ENCODE data around the gene TNP1. TPM values are rescaled to one million over a fixed set of nuclear protein-coding genes. Genes with fewer than 3 reads are reported as not detected.

Gene TNP1
- total RNA-seq: not detected in 2 replicates

- H3K4me1 Mint-ChIP-seq (ENCODE audit: low read depth): peaks cover 59% of the 10 kb centered on the region
- no peak within 1 kb of the TSS for H3K4me3 Mint-ChIP-seq
- intact Hi-C loops (cut with micrococcal nuclease): loop anchor here (2.0 to 10.0 kb wide), 4 partner anchors 37 to 305 kb away; no protein-coding TSS in a partner anchor
Measured at GRCh38 chr2:216859944-216860343, at the start of gene TNP1. TSS of gene TNP1 (minus strand) at chr2:216860064. CDS start at chr2:216860034, 30 bp downstream.

DNA sequence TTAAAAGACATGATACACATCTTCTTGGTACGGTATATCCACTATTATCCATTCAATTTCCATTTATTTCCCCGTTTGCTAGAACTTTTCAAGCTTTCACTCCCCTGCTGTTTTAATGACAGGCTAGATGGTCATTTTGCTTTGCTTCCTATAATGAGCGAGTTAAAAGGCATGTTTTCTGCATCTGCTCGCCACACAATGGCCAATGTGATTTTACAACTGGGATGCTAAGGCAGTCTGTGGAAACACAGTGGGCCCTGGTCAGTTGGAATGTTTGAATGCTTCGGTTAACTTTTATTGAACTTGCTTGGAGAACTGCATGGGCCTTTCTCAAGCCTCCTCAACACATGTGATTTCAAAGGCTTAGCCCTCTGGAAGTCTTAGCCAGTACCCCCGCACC, 48.4 kb upstream of the TNP1 start:
- peaks cover 15% of the 10 kb centered on the region for H3K4me1 Mint-ChIP-seq (ENCODE audit: low read depth)
- no peak for DNase-seq (ENCODE audit: low spot score)
- peaks cover 1% of the 10 kb centered on the region for H3K27me3 Mint-ChIP-seq (ENCODE audit: insufficient read depth)
- H3K9me3 Mint-ChIP-seq: peaks cover 12% of the 10 kb centered on the region
- intact Hi-C loops (cut with micrococcal nuclease): no loop called here
- no peaks in the 10 kb centered on the region for H3K36me3 Mint-ChIP-seq (ENCODE audit: low read depth)
- H3K4me3 Mint-ChIP-seq: no peak overlapping the region
- no peak overlapping the region for H3K27ac Mint-ChIP-seq

More at GRCh38 chr2:216859944-216860343, at the start of gene TNP1:
- DNase-seq (ENCODE audit: low spot score): no peak
- peak within 1 kb of the TSS; percentile 85 for H3K27ac Mint-ChIP-seq
- no peaks in the 10 kb centered on the region for H3K9me3 Mint-ChIP-seq
- H3K27me3 Mint-ChIP-seq (ENCODE audit: insufficient read depth): no peaks in the 10 kb centered on the region
- H3K36me3 Mint-ChIP-seq (ENCODE audit: low read depth): peaks cover 1% of the 10 kb centered on the region

DNA sequence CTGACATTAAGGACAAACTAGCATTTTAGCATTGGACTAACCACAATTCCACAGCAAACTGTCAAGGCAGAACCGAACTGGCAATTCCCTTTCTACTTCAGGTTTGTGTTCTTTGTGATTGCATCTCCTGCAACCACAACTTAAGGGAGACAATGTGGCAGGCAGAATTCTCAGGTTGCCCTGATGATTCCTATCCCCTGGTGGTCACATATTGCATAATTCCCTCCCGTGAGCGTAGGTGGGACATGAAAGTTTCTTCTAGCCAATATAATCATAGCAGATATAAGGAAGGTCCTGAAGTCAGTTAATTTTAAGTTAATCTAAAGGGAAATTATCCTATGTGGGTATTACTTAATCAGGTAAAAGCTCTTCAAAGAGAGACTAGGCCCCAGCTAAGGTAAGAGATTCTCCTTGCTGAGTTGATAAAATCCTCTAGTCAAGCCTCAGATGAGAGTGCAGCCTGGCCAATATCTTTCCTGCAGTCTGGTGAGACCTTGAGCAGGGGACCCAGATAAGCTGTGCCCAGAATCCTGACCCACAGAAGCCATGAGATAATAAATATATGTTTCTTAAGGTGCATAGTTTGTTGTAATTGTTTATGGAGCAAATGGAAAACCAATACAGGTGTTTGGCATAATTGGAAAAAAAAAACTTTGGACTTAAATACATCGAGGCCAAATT, 45.9 kb upstream of the TNP1 start:
- intact Hi-C loops (cut with micrococcal nuclease): no loop called here
- peaks cover 15% of the 10 kb centered on the region for H3K4me1 Mint-ChIP-seq (ENCODE audit: low read depth)
- no peak overlapping the region for H3K4me3 Mint-ChIP-seq
- no peak for DNase-seq (ENCODE audit: low spot score)
- no peak overlapping the region for H3K27ac Mint-ChIP-seq
- no peaks in the 10 kb centered on the region for H3K36me3 Mint-ChIP-seq (ENCODE audit: low read depth)
- peaks cover 1% of the 10 kb centered on the region for H3K27me3 Mint-ChIP-seq (ENCODE audit: insufficient read depth)
- H3K9me3 Mint-ChIP-seq: peaks cover 23% of the 10 kb centered on the region

DNA sequence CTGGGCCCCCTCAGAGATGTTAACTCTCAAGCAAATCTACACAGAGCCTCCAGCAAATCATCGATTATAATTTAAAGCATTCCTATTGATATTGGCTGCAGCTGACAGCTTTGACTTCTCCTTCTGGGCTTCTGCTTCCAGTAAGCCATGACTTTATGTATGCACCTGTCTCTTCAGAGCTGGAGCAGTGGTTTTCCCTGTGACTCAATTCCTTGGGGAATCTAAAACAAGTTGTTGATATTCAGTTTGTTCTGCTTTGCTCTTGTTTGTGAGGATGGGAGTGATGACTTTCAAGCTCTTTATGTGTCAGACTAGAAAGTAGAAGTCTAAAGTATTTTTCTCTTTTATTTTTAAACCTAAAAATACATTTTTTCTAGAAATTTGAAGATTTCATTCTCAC, 45.1 kb upstream of the TNP1 start:
- H3K36me3 Mint-ChIP-seq (ENCODE audit: low read depth): peaks cover 2% of the 10 kb centered on the region
- H3K9me3 Mint-ChIP-seq: peaks cover 23% of the 10 kb centered on the region
- H3K4me1 Mint-ChIP-seq (ENCODE audit: low read depth): peaks cover 15% of the 10 kb centered on the region
- peaks cover 1% of the 10 kb centered on the region for H3K27me3 Mint-ChIP-seq (ENCODE audit: insufficient read depth)
- DNase-seq (ENCODE audit: low spot score): no peak
- intact Hi-C loops (cut with micrococcal nuclease): loop anchor here (1.0 kb wide), 1 partner anchor 47 kb away; no protein-coding TSS in a partner anchor
- no peak overlapping the region for H3K4me3 Mint-ChIP-seq
- no peak overlapping the region for H3K27ac Mint-ChIP-seq

DNA sequence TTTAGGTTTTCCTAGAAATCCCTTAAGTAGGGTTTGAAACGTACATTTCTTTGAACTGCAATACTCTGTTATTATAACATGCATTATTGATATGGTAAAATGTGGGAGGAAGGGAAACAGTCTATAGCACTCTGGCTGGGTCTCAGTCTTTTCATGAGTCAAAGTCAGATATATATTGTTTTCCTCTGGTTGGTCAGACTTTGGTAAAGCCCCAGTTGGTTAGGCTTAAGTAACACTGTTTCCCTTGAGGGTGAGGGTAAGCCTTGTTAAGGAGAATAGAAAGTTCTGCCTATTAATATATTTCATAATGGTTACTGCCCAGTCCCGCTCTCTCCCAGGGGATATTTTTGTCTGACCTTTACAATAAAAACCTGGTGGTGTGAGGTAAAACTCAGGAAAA, 44.7 kb upstream of the TNP1 start:
- Mint-ChIP-seq H3K9me3 (peaks cover 23% of the 10 kb centered on the region), H3K27me3 (ENCODE audit: insufficient read depth) (peaks cover 1% of the 10 kb centered on the region), H3K36me3 (ENCODE audit: low read depth) (peaks cover 2% of the 10 kb centered on the region), H3K4me3 (no peak overlapping the region), H3K27ac (peak overlapping the region; percentile 32), H3K4me1 (ENCODE audit: low read depth) (peaks cover 15% of the 10 kb centered on the region)
- intact Hi-C loops (cut with micrococcal nuclease): loop anchor here (1.0 kb wide), 1 partner anchor 46 kb away; no protein-coding TSS in a partner anchor
- no peak for DNase-seq (ENCODE audit: low spot score)

- Mint-ChIP-seq H3K27me3 (ENCODE audit: insufficient read depth) (no peaks in the 10 kb centered on the region), H3K9me3 (peaks cover 23% of the 10 kb centered on the region), H3K27ac (peak overlapping the region; percentile 19), H3K4me3 (no peak overlapping the region), H3K36me3 (ENCODE audit: low read depth) (peaks cover 2% of the 10 kb centered on the region), H3K4me1 (ENCODE audit: low read depth) (peaks cover 16% of the 10 kb centered on the region)
- intact Hi-C loops (cut with micrococcal nuclease): no loop called here
- no peak for DNase-seq (ENCODE audit: low spot score)
Measured at GRCh38 chr2:216903470-216903869, 43.6 kb upstream of the TNP1 start.

DNA sequence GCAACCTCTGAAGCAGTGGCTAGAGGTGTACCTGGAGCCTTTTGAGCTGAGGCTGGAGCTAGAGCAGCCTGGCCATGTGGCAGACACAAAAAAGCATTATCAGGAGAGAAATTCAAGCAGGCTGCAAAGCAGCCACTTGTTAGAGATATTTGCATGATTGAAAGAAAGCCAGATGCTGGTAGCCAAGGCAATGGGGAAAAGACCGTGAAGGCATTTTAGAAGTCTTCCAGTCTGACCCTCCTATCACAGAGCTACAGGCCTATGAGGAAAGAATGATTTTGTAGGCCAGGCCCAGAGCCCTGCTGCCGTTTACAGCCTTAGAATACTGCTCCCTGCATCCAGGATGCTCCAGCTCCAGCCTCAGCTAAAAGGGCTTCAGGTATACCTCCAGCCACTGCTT, 41.4 kb upstream of the TNP1 start:
- H3K27ac Mint-ChIP-seq: no peak overlapping the region
- peaks cover 27% of the 10 kb centered on the region for H3K4me1 Mint-ChIP-seq (ENCODE audit: low read depth)
- no peaks in the 10 kb centered on the region for H3K27me3 Mint-ChIP-seq (ENCODE audit: insufficient read depth)
- DNase-seq (ENCODE audit: low spot score): no peak
- H3K36me3 Mint-ChIP-seq (ENCODE audit: low read depth): peaks cover 2% of the 10 kb centered on the region
- no peak overlapping the region for H3K4me3 Mint-ChIP-seq
- H3K9me3 Mint-ChIP-seq: peaks cover 23% of the 10 kb centered on the region
- intact Hi-C loops (cut with micrococcal nuclease): no loop called here

DNA sequence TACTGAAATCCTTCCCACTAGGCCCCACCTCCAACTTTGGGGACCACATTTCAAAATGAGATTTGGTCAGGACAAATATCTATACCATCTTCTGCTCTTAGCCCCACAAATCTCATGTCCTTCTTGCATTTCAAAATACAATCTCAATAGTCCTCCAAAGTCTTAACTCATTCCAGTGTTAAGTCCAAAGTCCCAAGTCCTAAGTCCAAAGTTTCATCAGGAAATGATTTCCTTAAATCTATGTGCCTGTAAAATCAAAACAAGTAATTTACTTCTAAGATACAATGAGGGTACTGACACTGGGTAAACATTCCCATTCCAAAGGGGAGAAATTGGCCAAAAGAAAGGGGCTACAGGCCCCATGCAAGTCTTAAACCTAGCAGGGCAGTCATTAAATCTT, 40.5 kb upstream of the TNP1 start:
- no peak for DNase-seq (ENCODE audit: low spot score)
- peaks cover 23% of the 10 kb centered on the region for H3K9me3 Mint-ChIP-seq
- H3K4me1 Mint-ChIP-seq (ENCODE audit: low read depth): peaks cover 27% of the 10 kb centered on the region
- peaks cover 2% of the 10 kb centered on the region for H3K36me3 Mint-ChIP-seq (ENCODE audit: low read depth)
- intact Hi-C loops (cut with micrococcal nuclease): no loop called here
- no peaks in the 10 kb centered on the region for H3K27me3 Mint-ChIP-seq (ENCODE audit: insufficient read depth)
- H3K27ac Mint-ChIP-seq: no peak overlapping the region
- no peak overlapping the region for H3K4me3 Mint-ChIP-seq

- H3K36me3 Mint-ChIP-seq (ENCODE audit: low read depth): peaks cover 2% of the 10 kb centered on the region
- no peak overlapping the region for H3K4me3 Mint-ChIP-seq
- peaks cover 4% of the 10 kb centered on the region for H3K9me3 Mint-ChIP-seq
- intact Hi-C loops (cut with micrococcal nuclease): loop anchor here (2.0 kb wide), 1 partner anchor 39 kb away; no protein-coding TSS in a partner anchor
- H3K27ac Mint-ChIP-seq: no peak overlapping the region
- no peaks in the 10 kb centered on the region for H3K27me3 Mint-ChIP-seq (ENCODE audit: insufficient read depth)
- DNase-seq (ENCODE audit: low spot score): no peak
- peaks cover 12% of the 10 kb centered on the region for H3K4me1 Mint-ChIP-seq (ENCODE audit: low read depth)
Measured at GRCh38 chr2:216897561-216898203, 37.8 kb upstream of the TNP1 start.

- H3K27ac Mint-ChIP-seq: no peak overlapping the region
- no peak for DNase-seq (ENCODE audit: low spot score)
- no peaks in the 10 kb centered on the region for H3K9me3 Mint-ChIP-seq
- intact Hi-C loops (cut with micrococcal nuclease): no loop called here
- H3K4me3 Mint-ChIP-seq: no peak overlapping the region
- peaks cover 11% of the 10 kb centered on the region for H3K27me3 Mint-ChIP-seq (ENCODE audit: insufficient read depth)
- H3K36me3 Mint-ChIP-seq (ENCODE audit: low read depth): no peaks in the 10 kb centered on the region
- H3K4me1 Mint-ChIP-seq (ENCODE audit: low read depth): no peaks in the 10 kb centered on the region
Measured at GRCh38 chr2:216890138-216890537, 30.3 kb upstream of the TNP1 start.

- intact Hi-C loops (cut with micrococcal nuclease): loop anchor here (10.0 kb wide), 1 partner anchor 194 kb away; the partner anchor contains the start of gene IGFBP5
- H3K36me3 Mint-ChIP-seq (ENCODE audit: low read depth): no peaks in the 10 kb centered on the region
- H3K4me1 Mint-ChIP-seq (ENCODE audit: low read depth): no peaks in the 10 kb centered on the region
Measured at GRCh38 chr2:216888887-216889622, 29.2 kb upstream of the TNP1 start.

GRCh38 chr2:216888081-216888480, 28.2 kb upstream of the TNP1 start:
- Mint-ChIP-seq H3K4me1 (ENCODE audit: low read depth) (no peaks in the 10 kb centered on the region), H3K27me3 (ENCODE audit: insufficient read depth) (peaks cover 11% of the 10 kb centered on the region), H3K4me3 (no peak overlapping the region), H3K9me3 (no peaks in the 10 kb centered on the region), H3K36me3 (ENCODE audit: low read depth) (no peaks in the 10 kb centered on the region), H3K27ac (no peak overlapping the region)
- intact Hi-C loops (cut with micrococcal nuclease): loop anchor here (10.0 kb wide), 1 partner anchor 193 kb away; the partner anchor contains the start of gene IGFBP5
- DNase-seq (ENCODE audit: low spot score): no peak

More at GRCh38 chr2:216888887-216889622, 29.2 kb upstream of the TNP1 start:
- peaks cover 11% of the 10 kb centered on the region for H3K27me3 Mint-ChIP-seq (ENCODE audit: insufficient read depth)
- H3K4me3 Mint-ChIP-seq: no peak overlapping the region
- no peak for DNase-seq (ENCODE audit: low spot score)
- H3K9me3 Mint-ChIP-seq: no peaks in the 10 kb centered on the region
- no peak overlapping the region for H3K27ac Mint-ChIP-seq

All from activated T-helper 1 cell treated with anti-CD3 and anti-CD28 coated beads, Interleukin-12 subunit alpha, Interleukin-12 subunit beta, Interleukin-2, Interleukin-4 antibody, amounts not matched to agents 30 ng/mL and 10 ng/mL and 1 ng/mL, durations not matched to agents 14 hours and 24 hours and 36 hours (primary cell).